ENCODE results near the gene ENTPD8. TPM values are rescaled to one million over a fixed set of nuclear protein-coding genes. Genes with fewer than 3 reads are reported as not detected.

ENTPD8 gene
- total and polyA plus RNA-seq, 2 of the 13 experiments (the other 11 are each of a cell fraction or from before 2014, with no cell fraction given) = 0.26 to 0.44 TPM

DNA sequence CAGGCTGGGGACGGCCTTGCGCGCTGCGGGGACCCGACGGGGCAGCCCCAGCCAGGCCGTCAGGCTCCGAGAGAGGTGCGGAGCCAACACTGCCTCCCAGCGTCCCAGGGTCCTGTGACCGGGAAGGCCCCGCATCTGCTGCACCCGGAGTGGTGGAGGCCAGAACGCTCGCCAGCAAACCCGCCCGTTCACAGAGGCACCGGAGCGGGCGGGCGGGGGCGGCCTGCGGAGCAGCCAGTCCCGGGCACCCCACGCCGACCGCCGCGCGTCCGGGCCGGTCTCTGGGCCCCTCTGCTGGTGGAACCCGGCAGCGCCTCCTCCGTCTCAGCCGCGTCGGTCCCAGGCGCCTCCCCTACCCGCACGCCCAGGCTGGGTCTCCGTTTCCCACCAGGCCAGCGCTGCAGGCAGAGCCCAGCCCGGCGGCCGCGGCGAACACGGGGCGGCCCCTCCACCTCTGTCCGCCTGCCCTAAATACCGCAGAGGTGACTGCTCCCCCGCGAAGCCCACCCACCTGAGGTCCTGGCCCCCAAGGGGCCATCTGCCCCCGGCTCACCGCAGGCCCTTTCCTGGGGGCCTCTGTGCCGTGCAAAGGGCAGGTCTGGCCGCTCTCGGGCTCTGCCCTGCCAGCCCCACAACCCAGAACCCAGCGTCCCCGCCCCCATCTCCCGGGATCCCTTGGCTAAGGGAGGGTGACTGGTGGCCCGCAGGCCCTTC lies 34.1 kb downstream of the ENTPD8 start (continued):
- TF ChIP-seq, protein P1, sequence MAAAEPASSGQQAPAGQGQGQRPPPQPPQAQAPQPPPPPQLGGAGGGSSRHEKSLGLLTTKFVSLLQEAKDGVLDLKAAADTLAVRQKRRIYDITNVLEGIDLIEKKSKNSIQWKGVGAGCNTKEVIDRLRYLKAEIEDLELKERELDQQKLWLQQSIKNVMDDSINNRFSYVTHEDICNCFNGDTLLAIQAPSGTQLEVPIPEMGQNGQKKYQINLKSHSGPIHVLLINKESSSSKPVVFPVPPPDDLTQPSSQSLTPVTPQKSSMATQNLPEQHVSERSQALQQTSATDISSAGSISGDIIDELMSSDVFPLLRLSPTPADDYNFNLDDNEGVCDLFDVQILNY (CRISPR knock-in tag; conservative IDR thresholded peaks at IDR 0.05) = no peak
- TF ChIP-seq SP4 (CRISPR knock-in tag; IDR thresholded peaks at IDR 0.05) (peak; percentile 74), ZNF784 (CRISPR knock-in tag; IDR thresholded peaks at IDR 0.05; ENCODE audit: borderline replicate concordance) (no peak), ETS1 (CRISPR knock-in tag; IDR thresholded peaks at IDR 0.05) (no peak), HOXA9 (CRISPR knock-in tag; IDR thresholded peaks at IDR 0.05; ENCODE audit: borderline replicate concordance) (no peak), AKNA (CRISPR knock-in tag; IDR thresholded peaks at IDR 0.05; ENCODE audit: borderline replicate concordance) (no peak), SAP130 (CRISPR knock-in tag; IDR thresholded peaks at IDR 0.05; ENCODE audit: low read depth) (peak; percentile 28), ZNF773 (CRISPR knock-in tag; IDR thresholded peaks at IDR 0.05; ENCODE audit: borderline replicate concordance) (no peak), LBX2 (CRISPR knock-in tag; IDR thresholded peaks at IDR 0.05; ENCODE audit: borderline replicate concordance) (no peak), ZNF354B (CRISPR knock-in tag; IDR thresholded peaks at IDR 0.05) (no peak), ISL2 (CRISPR knock-in tag; IDR thresholded peaks at IDR 0.05) (no peak), PTBP1 (IDR thresholded peaks at IDR 0.05; ENCODE audit: low read depth, low read length, poor library complexity, severe bottlenecking) (no peak), HIC2 (CRISPR knock-in tag; IDR thresholded peaks at IDR 0.05; ENCODE audit: low read depth) (no peak), ZNF431 (CRISPR knock-in tag; IDR thresholded peaks at IDR 0.05; ENCODE audit: borderline replicate concordance, low read depth) (no peak), FOXA3 (CRISPR knock-in tag; IDR thresholded peaks at IDR 0.05) (no peak), ZBTB21 (CRISPR knock-in tag; IDR thresholded peaks at IDR 0.05) (no peak)
